IMR-90 (cell line): ENCODE results near the gene SLC2A6. TPM values are rescaled to one million over a fixed set of nuclear protein-coding genes. Genes with fewer than 3 reads are reported as not detected.
"Not testable (repeated sequence)": the region's sequence is repeated elsewhere in the genome, so short reads cannot be mapped to it uniquely, and the experiment has no call there.

Experiments used
- ATAC-seq: fragments of 200-7000 bp; cut with Tn5 transposase; 2 replicates; pipeline ENCODE4 v1.9.1; 2020; ENCODE audit warnings: low read depth, mild to moderate bottlenecking, moderate library complexity
- BruUV-seq: library from RNA; stranded (reverse); fragments of 400-500 nt; replicated peaks from 2 replicates; lab custom pipeline; 2021; lab: Mats Ljungman, UMichigan
- CTCF ChIA-PET: fragments of 300-600 bp; formaldehyde crosslinking; extraction: SDS; loops from one replicate; lab custom pipeline; 2021; ENCODE audit warnings: antibody characterized with exemption; lab: Yijun Ruan, JAX
- POLR2A ChIA-PET: fragments of 300-600 bp; sonication (Branson Sonifier 250); formaldehyde crosslinking; loops from one replicate; lab custom pipeline; 2022; ENCODE audit warnings: antibody characterized with exemption; ENCODE audit not compliant: unreplicated experiment; lab: Charles Lee
- DNase-seq: peaks from one replicate; pipeline ENCODE4 v3.0.0; 2013
- H2AFZ ChIP-seq: replicated peaks from 2 replicates; pipeline ENCODE3; 2013; ENCODE audit warnings: low read length, mild to moderate bottlenecking; ENCODE audit not compliant: poor library complexity
- H2AK5ac ChIP-seq: 2 replicates; pipeline ENCODE4 v1.6.1; 2013; ENCODE audit warnings: low read depth, low read length, inconsistent platforms
- H2AK9ac ChIP-seq: replicated peaks from 2 replicates; pipeline ENCODE3; 2013; ENCODE audit warnings: mild to moderate bottlenecking, low read depth, low read length, moderate library complexity; ENCODE audit not compliant: poor library complexity
- H2BK120ac ChIP-seq: 2 replicates; pipeline ENCODE4 v1.6.1; 2013; ENCODE audit warnings: low read depth, low read length, inconsistent platforms
- H2BK15ac ChIP-seq: 3 replicates; pipeline ENCODE4 v1.6.1; 2013; ENCODE audit warnings: low read depth, low read length, inconsistent platforms
- H2BK20ac ChIP-seq: 2 replicates; pipeline ENCODE4 v1.6.1; 2013; ENCODE audit warnings: low read depth, mild to moderate bottlenecking, inconsistent platforms, low read length, moderate library complexity
- H2BK5ac ChIP-seq: 2 replicates; pipeline ENCODE4 v1.6.1; 2013; ENCODE audit warnings: mild to moderate bottlenecking, low read depth, low read length, inconsistent platforms; ENCODE audit not compliant: poor library complexity, severe bottlenecking
- H3K14ac ChIP-seq: replicated peaks from 2 replicates; pipeline ENCODE4 v1.6.1; 2013; ENCODE audit warnings: low read depth, low read length, inconsistent platforms
- H3K18ac ChIP-seq: 2 replicates; pipeline ENCODE4 v1.6.1; 2013; ENCODE audit warnings: low read depth, low read length, control low read depth
- H3K23ac ChIP-seq: 2 replicates; pipeline ENCODE4 v1.6.1; 2013; ENCODE audit warnings: low read depth, low read length, inconsistent platforms
- H3K27ac ChIP-seq: 2 replicates; pipeline ENCODE4 v1.5.1; 2013; ENCODE audit warnings: mild to moderate bottlenecking, control low read depth, low read length; ENCODE audit not compliant: insufficient read depth
- H3K27me3 ChIP-seq: 2 replicates; pipeline ENCODE4 v1.6.1; 2013; ENCODE audit warnings: low read length; ENCODE audit not compliant: control insufficient read depth, insufficient read depth
- H3K36me3 ChIP-seq: 2 replicates; pipeline ENCODE4 v1.6.1; 2013; ENCODE audit warnings: low read length, mixed read lengths; ENCODE audit not compliant: control insufficient read depth, insufficient read depth
- H3K4ac ChIP-seq: 2 replicates; pipeline ENCODE4 v1.6.1; 2013; ENCODE audit warnings: low read depth, low read length, inconsistent platforms
- H3K4me1 ChIP-seq: 2 replicates; pipeline ENCODE4 v1.6.1; 2013; ENCODE audit warnings: low read length, mixed read lengths; ENCODE audit not compliant: control insufficient read depth, insufficient read depth
- H3K4me2 ChIP-seq: 2 replicates; pipeline ENCODE4 v1.6.1; 2013; ENCODE audit warnings: low read depth, mild to moderate bottlenecking, control low read depth, low read length, moderate library complexity
- H3K4me3 ChIP-seq: 2 replicates; pipeline ENCODE4 v1.5.1; 2013; ENCODE audit warnings: low read depth, mild to moderate bottlenecking, control low read depth, low read length, moderate library complexity; ENCODE audit not compliant: insufficient read depth
- H3K56ac ChIP-seq: 2 replicates; pipeline ENCODE4 v1.6.1; 2013; ENCODE audit warnings: low read length, inconsistent platforms; ENCODE audit not compliant: insufficient read depth; ENCODE audit errors: extremely low read depth
- H3K79me1 ChIP-seq, 2 experiments: 2 replicates each; pipeline ENCODE4 v1.6.1; 2013; ENCODE audit warnings: low read length in 2 of 2, inconsistent platforms in 1 of 2, low read depth in 1 of 2
- H3K9ac ChIP-seq: 2 replicates; pipeline ENCODE4 v1.6.1; 2013; ENCODE audit warnings: low read depth, low read length, control low read depth
- H3K9me1 ChIP-seq: 2 replicates; pipeline ENCODE4 v1.6.1; 2013; ENCODE audit warnings: low read length, inconsistent platforms; ENCODE audit not compliant: insufficient read depth
- H3K9me3 ChIP-seq: 2 replicates; pipeline ENCODE4 v1.6.1; 2013; ENCODE audit warnings: low read length; ENCODE audit not compliant: control insufficient read depth, insufficient read depth
- H4K20me1 ChIP-seq: 2 replicates; pipeline ENCODE4 v1.6.1; 2013; ENCODE audit warnings: low read length, inconsistent platforms; ENCODE audit not compliant: insufficient read depth
- H4K5ac ChIP-seq: 2 replicates; pipeline ENCODE4 v1.6.1; 2013; ENCODE audit warnings: mild to moderate bottlenecking, low read depth, low read length, control low read depth
- H4K8ac ChIP-seq, 2 experiments: 2 replicates each; pipeline ENCODE4 v1.6.1; 2013; ENCODE audit warnings: low read depth in 2 of 2, low read length in 2 of 2, control low read depth in 1 of 2, inconsistent platforms in 1 of 2
- H4K91ac ChIP-seq: 2 replicates; pipeline ENCODE4 v1.6.1; 2013; ENCODE audit warnings: low read depth, low read length, inconsistent platforms; ENCODE audit not compliant: insufficient read depth
- CHD1 ChIP-seq: IDR thresholded peaks from 2 replicates; pipeline ENCODE4 v1.6.1; 2012; ENCODE audit warnings: low read depth, low read length, improper control_type of control experiment
- ELK1 ChIP-seq: fragments of 150-350 bp; IDR thresholded peaks from 2 replicates; pipeline ENCODE4 v1.6.1; 2016; ENCODE audit warnings: low read depth, mild to moderate bottlenecking, low read length, moderate library complexity, borderline replicate concordance
- FOS ChIP-seq: fragments of 150-350 bp; IDR thresholded peaks from 2 replicates; pipeline ENCODE4 v1.6.1; 2016; ENCODE audit warnings: low read depth, low read length
- MAZ ChIP-seq: IDR thresholded peaks from 2 replicates; pipeline ENCODE4 v1.6.1; 2012; ENCODE audit warnings: low read depth, mild to moderate bottlenecking, low read length, improper control_type of control experiment, moderate library complexity, borderline replicate concordance
- NFE2L2 ChIP-seq: fragments of 150-350 bp; IDR thresholded peaks from 2 replicates; pipeline ENCODE4 v1.6.1; 2016; ENCODE audit warnings: low read depth, mild to moderate bottlenecking, low read length
- POLR2A ChIP-seq: IDR thresholded peaks from 2 replicates; pipeline ENCODE4 v1.6.1; 2012; ENCODE audit warnings: mild to moderate bottlenecking, low read depth, low read length
- USF2 ChIP-seq: fragments of 150-350 bp; IDR thresholded peaks from 2 replicates; pipeline ENCODE4 v1.6.1; 2017; ENCODE audit warnings: mild to moderate bottlenecking, antibody characterized with exemption, low read length, low read depth
- WGBS, 2 experiments: methylation state at CpG; one replicate each; pipeline versions ENCODE4 v1.1.5 to v1.1.7; 2013; ENCODE audit warnings: missing lambda C conversion rate in 2 of 2; ENCODE audit not compliant: insufficient read length in 1 of 2; ENCODE audit errors: extremely low coverage in 2 of 2; 5-methylcytosine and 5-hydroxymethylcytosine counted together
- dilution Hi-C: fragments of 300-500 bp; cut with HindIII; formaldehyde crosslinking; loops from one replicate; pipeline ENCODE4 v1.14.3; 2018; ENCODE audit warnings: low sequenced_read_pairs; ENCODE audit not compliant: unreplicated experiment
- in situ Hi-C: fragments of 300-500 bp; cut with MboI; formaldehyde crosslinking; loops from 3 replicates; pipeline ENCODE4 v1.14.3; 2019; ENCODE audit warnings: low sequenced_read_pairs, inconsistent platforms, mixed read lengths
- intact Hi-C: fragments of 100-400 bp; cut with micrococcal nuclease; formaldehyde crosslinking; loops from 2 replicates; pipeline ENCODE4 v1.10.0; 2022
- polyA plus RNA-seq, 3 experiments: library from polyadenylated mRNA; depleted of rRNA; stranded (reverse); fragments of >200 nt; gene quantifications; 2 replicates each; pipeline ENCODE4 v1.2.3, GENCODE V29; 2012; ENCODE audit warnings: low replicate concordance in 1 of 3
- total RNA-seq: library from RNA; depleted of rRNA; stranded (reverse); fragments of >200 nt; gene quantifications from 2 replicates; pipeline ENCODE4 v1.2.3, GENCODE V29; 2012

Gene SLC2A6
- total and polyA plus RNA-seq, 2 of the 4 experiments (the other 2 are of a cell fraction): 2.9 to 8.5 TPM

GRCh38 chr9:133452562-133452961 is 26.3 kb downstream of the SLC2A6 start:
- no peak overlapping the region for H3K23ac ChIP-seq
- no peaks in the 10 kb centered on the region; the same call in 1 of the 2 replicates for H4K20me1 ChIP-seq
- TF ChIP-seq ELK1 (no peak), FOS (no peak), NFE2L2 (no peak), MAZ (no peak), POLR2A (no peak), CHD1 (no peak), USF2 (no peak)
- POLR2A ChIA-PET: no interaction called here
- no peak overlapping the region for H3K4me3 ChIP-seq
- CTCF ChIA-PET: no interaction called here
- H3K14ac ChIP-seq: no peak overlapping the region
- in situ Hi-C loops (no loop called here), intact Hi-C loops (no loop called here), dilution Hi-C loops (no loop called here)
- WGBS, 2 experiments: no CpG with 5 or more reads among the region's 7 CpGs
- no peak overlapping the region for H3K18ac ChIP-seq
- no peak overlapping the region for H3K9ac ChIP-seq
- H3K4me2 ChIP-seq: no peak overlapping the region
- no peak overlapping the region for H2BK15ac ChIP-seq
- no peak overlapping the region for H3K27ac ChIP-seq
- no peak overlapping the region for H4K91ac ChIP-seq
- H3K36me3 ChIP-seq: no peaks in the 10 kb centered on the region
- no peak overlapping the region for H2BK120ac ChIP-seq
- H2BK20ac ChIP-seq: no peak overlapping the region
- no peak overlapping the region for H2BK5ac ChIP-seq
- no peak overlapping the region for H4K8ac ChIP-seq
- ATAC-seq: no peak
- no peaks in the 10 kb centered on the region for H3K4me1 ChIP-seq
- no peaks in the 10 kb centered on the region for H3K9me3 ChIP-seq
- H2AFZ ChIP-seq: no peak overlapping the region
- H2AK9ac ChIP-seq: no peak overlapping the region
- H3K9me1 ChIP-seq: no peaks in the 10 kb centered on the region
- no peak overlapping the region for H4K5ac ChIP-seq
- DNase-seq: no peak
- H2AK5ac ChIP-seq: no peak overlapping the region
- H3K4ac ChIP-seq: no peak overlapping the region
- H3K56ac ChIP-seq: no peak overlapping the region
- BruUV-seq: no TSS peak
- no peaks in the 10 kb centered on the region for H3K27me3 ChIP-seq
- H3K79me1 ChIP-seq: no peaks in the 10 kb centered on the region

DNA sequence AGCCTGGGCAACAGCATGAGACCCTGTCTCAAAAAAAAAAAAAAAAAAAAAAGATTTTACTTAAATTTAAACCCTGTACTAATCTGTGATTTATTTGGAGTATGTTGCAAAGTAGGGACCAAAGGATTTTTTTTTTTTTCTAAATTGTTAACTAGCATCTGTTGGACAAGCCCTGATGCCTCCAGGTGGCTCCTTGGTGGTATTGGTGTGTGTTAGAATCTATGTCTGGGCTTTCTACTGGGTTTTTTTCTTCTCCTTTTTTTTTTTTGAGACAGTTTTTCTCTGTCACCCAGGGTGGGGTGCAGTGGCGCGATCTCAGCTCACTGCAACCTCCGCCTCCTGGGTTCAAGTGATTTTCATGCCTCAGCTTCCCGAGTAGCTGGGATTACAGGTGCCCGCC is 27.0 kb downstream of the SLC2A6 start:
- H4K8ac ChIP-seq, H2AK9ac ChIP-seq, H4K91ac ChIP-seq, H3K9me3 ChIP-seq, H2BK120ac ChIP-seq, H3K4me1 ChIP-seq, H4K20me1 ChIP-seq, CTCF ChIA-PET, H3K9me1 ChIP-seq, dilution Hi-C loops, H3K4me2 ChIP-seq, H2AK5ac ChIP-seq, H2BK5ac ChIP-seq, H3K4ac ChIP-seq, H3K56ac ChIP-seq, H2BK15ac ChIP-seq, H3K4me3 ChIP-seq, H3K14ac ChIP-seq, POLR2A ChIA-PET, H4K5ac ChIP-seq, H3K79me1 ChIP-seq, H3K23ac ChIP-seq, BruUV-seq, H3K9ac ChIP-seq, H3K36me3 ChIP-seq, ATAC-seq, H3K27ac ChIP-seq, H2BK20ac ChIP-seq, H3K18ac ChIP-seq, H3K27me3 ChIP-seq, H2AFZ ChIP-seq, in situ Hi-C loops, DNase-seq, intact Hi-C loops: not testable (repeated sequence)
- WGBS, 2 experiments: no CpG with 5 or more reads among the region's 5 CpGs
